K562 (cell line): Measurements from ENCODE around the gene OAT. TPM values are rescaled to one million over a fixed set of nuclear protein-coding genes. Genes with fewer than 3 reads are reported as not detected.

Source experiments
- ATAC-seq: fragments of 200-7000 bp; cut with Tn5 transposase; 3 replicates; pipeline ENCODE4 v1.9.1; 2020; ENCODE audit warnings: moderate library complexity
- BruUV-seq: library from RNA; stranded (reverse); fragments of 400-500 nt; replicated peaks from 2 replicates; lab custom pipeline; 2021; lab: Mats Ljungman, UMichigan
- CTCF ChIA-PET: fragments of 300-600 bp; formaldehyde crosslinking; extraction: SDS; loops from one replicate; lab custom pipeline; 2021; ENCODE audit warnings: low intra/inter-chr PET ratio; lab: Yijun Ruan, JAX
- POLR2A ChIA-PET: fragments of 300-600, 350-650 bp; sonication (Branson Sonifier 250); formaldehyde crosslinking; extraction: SDS; loops from one replicate; lab custom pipeline; 2021; ENCODE audit warnings: antibody characterized with exemption, inconsistent platforms; lab: Yijun Ruan, JAX
- DNase-seq, 4 experiments: peaks; one replicate each; pipeline versions ENCODE4 v3.0.0 to v3.0.0-alpha.2; 2011 to 2018; ENCODE audit warnings: low spot score in 3 of 4, mixed read lengths in 3 of 4; ENCODE audit errors: extremely low read depth in 1 of 4
- FAIRE-seq: peaks from 2 replicates; lab custom pipeline; 2011; peaks lifted over from hg19 to GRCh38; lab: Jason Lieb, UNC
- H2AFZ ChIP-seq: 2 replicates; pipeline ENCODE4 v1.6.0; 2011; ENCODE audit warnings: low read depth, low read length, control low read depth, inconsistent platforms
- H3K27ac ChIP-seq: fragments of 200-600 bp; 3 replicates; pipeline ENCODE4 v1.8.0; 2011; ENCODE audit warnings: low read depth, mild to moderate bottlenecking, control low read depth, inconsistent platforms, low read length, moderate library complexity, mixed read lengths; ENCODE audit errors: extremely low read depth
- H3K27me3 ChIP-seq, 2 experiments: fragments of 300-600 bp in 1 of 2; 2 replicates in 1 of 2; 3 replicates in 1 of 2; pipeline versions ENCODE4 v1.6.0 to v1.8.0; 2011; ENCODE audit warnings: inconsistent platforms in 2 of 2, low read length in 2 of 2, mild to moderate bottlenecking in 1 of 2, mixed read lengths in 1 of 2, moderate library complexity in 1 of 2; ENCODE audit not compliant: control insufficient read depth in 2 of 2, insufficient read depth in 2 of 2
- H3K36me3 ChIP-seq: fragments of 300-600 bp; 3 replicates; pipeline ENCODE4 v1.8.0; 2011; ENCODE audit warnings: mild to moderate bottlenecking, low read length, inconsistent platforms; ENCODE audit not compliant: control insufficient read depth, insufficient read depth
- H3K4me1 ChIP-seq, 2 experiments: fragments of 200-600 bp in 1 of 2; replicated peaks in 1 of 2; 2 replicates in 1 of 2; 3 replicates in 1 of 2; pipeline versions ENCODE4 v1.5.1 to v1.8.0; 2011; ENCODE audit warnings: inconsistent platforms in 2 of 2, low read length in 2 of 2, mild to moderate bottlenecking in 1 of 2, mixed read lengths in 1 of 2, moderate library complexity in 1 of 2; ENCODE audit not compliant: control insufficient read depth in 2 of 2, insufficient read depth in 2 of 2
- H3K4me2 ChIP-seq: 2 replicates; pipeline ENCODE4 v1.6.1; 2011; ENCODE audit warnings: low read length, control low read depth, inconsistent platforms, mixed read lengths; ENCODE audit not compliant: insufficient read depth
- H3K4me3 ChIP-seq: fragments of 200-600 bp; sonication (generic), shearing (Covaris generic); 2 replicates; pipeline ENCODE4 v1.5.1; 2016; ENCODE audit warnings: control low read depth, inconsistent platforms
- H3K79me2 ChIP-seq: fragments of 200-600 bp; 3 replicates; pipeline ENCODE4 v1.8.0; 2011; ENCODE audit warnings: low read length, inconsistent platforms; ENCODE audit not compliant: control insufficient read depth, insufficient read depth
- H3K9ac ChIP-seq, 2 experiments: 2 replicates each; pipeline versions ENCODE4 v1.6.0 to v1.6.1; 2011; ENCODE audit warnings: low read depth in 2 of 2, low read length in 2 of 2, control low read depth in 1 of 2, inconsistent platforms in 1 of 2, mild to moderate bottlenecking in 1 of 2, mixed read lengths in 1 of 2; ENCODE audit not compliant: insufficient read depth in 1 of 2
- H3K9me1 ChIP-seq: one replicate; pipeline ENCODE4 v1.6.0; 2011; ENCODE audit warnings: inconsistent platforms, mild to moderate bottlenecking, low read length, moderate library complexity; ENCODE audit not compliant: control insufficient read depth, insufficient read depth
- H3K9me3 ChIP-seq: replicated peaks from 2 replicates; pipeline ENCODE4 v1.5.1; 2011; ENCODE audit warnings: low read depth, low read length, inconsistent platforms; ENCODE audit not compliant: control insufficient read depth, insufficient read depth
- H4K20me1 ChIP-seq: replicated peaks from 2 replicates; pipeline ENCODE4 v1.6.1; 2011; ENCODE audit warnings: low read length, inconsistent platforms, mixed read lengths; ENCODE audit not compliant: control insufficient read depth, insufficient read depth
- BACH1 ChIP-seq: fragments of 200-800 bp; sonication (Bioruptor generic); IDR thresholded peaks from 2 replicates; pipeline ENCODE4 v1.6.1; 2016; ENCODE audit warnings: missing genetic modification characterization, missing compliant biosample characterization
- CHD1 ChIP-seq: fragments of 200-600 bp; sonication (generic); IDR thresholded peaks from one replicate; pipeline ENCODE4 v1.6.1; 2012; ENCODE audit warnings: mild to moderate bottlenecking, moderate library complexity, low read length, inconsistent platforms
- DPF2 ChIP-seq: fragments of 450-650 bp; IDR thresholded peaks from 2 replicates; pipeline ENCODE4 v1.6.1; 2016
- FOXK2 ChIP-seq, 2 experiments: fragments of 450-650 bp; IDR thresholded peaks in 1 of 2; conservative IDR thresholded peaks in 1 of 2; 2 replicates each; pipeline ENCODE4 v1.6.1; 2016; ENCODE audit warnings: low read depth in 2 of 2, mild to moderate bottlenecking in 1 of 2
- GATAD2B ChIP-seq: fragments of 450-650 bp; IDR thresholded peaks from 2 replicates; pipeline ENCODE4 v1.6.1; 2017; ENCODE audit warnings: mild to moderate bottlenecking, borderline replicate concordance
- HDAC6 ChIP-seq: IDR thresholded peaks from 2 replicates; pipeline ENCODE4 v1.6.1; 2012; ENCODE audit warnings: low read depth, mild to moderate bottlenecking, control low read depth, inconsistent platforms, low read length, moderate library complexity
- HDAC8 ChIP-seq: fragments of 450-650 bp; IDR thresholded peaks from 2 replicates; pipeline ENCODE4 v1.6.1; 2016; ENCODE audit warnings: mild to moderate bottlenecking, missing genetic modification characterization, moderate library complexity, missing compliant biosample characterization
- HEY1 ChIP-seq: fragments of 250-450 bp; sonication (Bioruptor Pico); IDR thresholded peaks from 2 replicates; pipeline ENCODE4 v1.5.0; 2020; ENCODE audit warnings: mild to moderate bottlenecking, moderate library complexity, borderline replicate concordance
- HNRNPUL1 ChIP-seq: fragments of 200-400 bp; formaldehyde crosslinking; IDR thresholded peaks from 2 replicates; pipeline ENCODE4 v1.6.1; 2017; ENCODE audit warnings: low read length
- L3MBTL2 ChIP-seq: fragments of 450-650 bp; IDR thresholded peaks from 2 replicates; pipeline ENCODE4 v1.6.1; 2016; ENCODE audit warnings: mild to moderate bottlenecking, moderate library complexity
- MCM3 ChIP-seq: fragments of 450-650 bp; IDR thresholded peaks from 2 replicates; pipeline ENCODE4 v1.6.1; 2016
- SMARCB1 ChIP-seq: IDR thresholded peaks from 2 replicates; pipeline ENCODE4 v1.6.1; 2011; ENCODE audit warnings: improper control_type of control experiment, low read depth; ENCODE audit not compliant: insufficient read length
- ZC3H8 ChIP-seq: fragments of 450-650 bp; IDR thresholded peaks from 2 replicates; pipeline ENCODE4 v1.6.1; 2017
- WGBS: fragments of 100-300 bp; shearing (Covaris generic); methylation state at CpG from one replicate; pipeline ENCODE4 v1.1.6; 2016; ENCODE audit warnings: low coverage, mixed read lengths; ENCODE audit not compliant: insufficient coverage; ENCODE audit errors: missing lambda C conversion rate; 5-methylcytosine and 5-hydroxymethylcytosine counted together
- in situ Hi-C: fragments of 300-500 bp; cut with MboI; formaldehyde crosslinking; loops from 4 replicates; pipeline ENCODE4 v1.15.0; 2018; ENCODE audit warnings: inconsistent platforms, mixed read lengths
- intact Hi-C: fragments of 100-400 bp; cut with micrococcal nuclease; formaldehyde crosslinking; loops from 2 replicates; pipeline ENCODE4 v1.14.2; 2022
- polyA plus RNA-seq, 8 experiments: library from polyadenylated mRNA; depleted of rRNA in 4 of 8; stranded (reverse) in 5 of 8; unstranded in 3 of 8; fragments of >200 nt; fragmentation: Nextera tagmentation in 2 of 8; fragmentation: Illumina TruSeq in 1 of 8; extraction: Ambion mirVana in 2 of 8; extraction: Trizol in 1 of 8; gene quantifications; 2 replicates each; pipeline versions ENCODE4 v1.2.1 to v1.2.3, GENCODE V29; 2011 to 2014; ENCODE audit warnings: inconsistent platforms in 1 of 8, missing spikeins in 1 of 8
- total RNA-seq, 7 experiments: library from RNA; depleted of rRNA in 6 of 7; stranded (reverse); fragments of >200 nt in 6 of 7; fragmentation: Illumina TruSeq in 2 of 7; extraction: Trizol in 2 of 7; gene quantifications; 2 replicates each; pipeline versions ENCODE4 v1.2.1 to v1.2.3, GENCODE V29; 2011 to 2021; ENCODE audit warnings: low replicate concordance in 1 of 7

Gene OAT
- total and polyA plus RNA-seq, 9 of the 15 experiments (the other 6 are each of a cell fraction or from before 2014, with no cell fraction given), result 100 to 312 (median 163) TPM

DNA sequence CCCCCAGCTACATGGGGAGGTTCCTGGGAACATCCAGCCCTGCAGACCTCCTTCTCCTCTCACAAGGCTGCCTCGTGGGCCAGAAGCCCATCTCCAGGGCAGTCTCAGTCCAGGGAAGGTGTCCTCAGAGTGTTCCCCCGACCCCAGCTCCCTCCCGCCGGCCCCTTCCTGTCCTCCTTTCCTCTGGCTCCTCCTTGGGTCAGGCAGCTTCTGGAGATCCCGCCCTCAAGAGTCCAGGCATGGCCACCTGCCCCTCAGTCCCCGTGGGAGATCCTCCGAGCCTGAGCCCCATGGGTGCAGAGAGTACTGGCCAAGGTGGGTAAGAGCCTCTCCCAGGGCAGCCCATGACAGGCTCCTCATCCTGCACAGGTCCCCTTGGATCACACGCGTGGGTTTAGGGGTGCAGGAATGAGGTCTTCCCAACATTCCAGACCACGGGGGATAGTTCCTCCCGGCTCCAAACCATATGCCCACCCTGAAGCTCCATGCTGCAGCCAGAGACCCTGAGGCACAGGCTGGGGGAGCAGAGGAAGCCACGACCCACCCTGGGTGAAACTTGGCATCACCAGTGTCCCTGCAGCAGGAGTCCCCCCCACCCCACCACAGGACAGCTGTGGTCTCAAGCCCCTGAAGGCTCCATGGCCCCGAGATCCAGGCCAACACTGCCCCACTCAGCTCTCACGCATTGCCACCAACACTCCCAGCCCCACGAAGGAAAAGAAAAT is 65.5 kb downstream of the OAT start:
- BruUV-seq, result no TSS peak
- FAIRE-seq, result no peak
- TF ChIP-seq ZC3H8, result no peak
- TF ChIP-seq DPF2, result no peak
- TF ChIP-seq HDAC8, result no peak
- no peak for TF ChIP-seq FOXK2 (conservative IDR thresholded peaks at IDR 0.05 in 1 of 2, IDR thresholded peaks at IDR 0.05 in 1 of 2; ENCODE audit: low read depth in 2 of 2)
- TF ChIP-seq HEY1 (CRISPR knock-in tag), result no peak
- no peak for TF ChIP-seq L3MBTL2
- no peak for TF ChIP-seq HNRNPUL1
- no peak for TF ChIP-seq BACH1 (tag)
- no peak for TF ChIP-seq CHD1
- no peak for TF ChIP-seq HDAC6
- TF ChIP-seq SMARCB1, result no peak
- no peak for TF ChIP-seq GATAD2B
- no peak for TF ChIP-seq MCM3
- TF ChIP-seq, all 486 proteins: peak for 0
- no peaks in the 10 kb centered on the region for H3K36me3 ChIP-seq
- H3K27me3 ChIP-seq, result peaks cover 0 to 39% of the 10 kb centered on the region in 2 experiments; a peak in 2 of 5 replicates
- DNase-seq (no peak), ATAC-seq (no peak)
- H3K9ac ChIP-seq, result no peak overlapping the region; a peak in 1 of 4 replicates
- ChIA-PET POLR2A (no interaction called here), CTCF (no interaction called here)
- H3K4me1 ChIP-seq, result peaks cover 0 to 8% of the 10 kb centered on the region in 2 experiments; a peak in 3 of 5 replicates
- H3K9me3 ChIP-seq, result no peaks in the 10 kb centered on the region
- H3K9me1 ChIP-seq, result no peaks in the 10 kb centered on the region
- no peak overlapping the region for H3K27ac ChIP-seq
- no peak overlapping the region for H3K4me2 ChIP-seq
- 6% methylated on average over 6 of the region's 15 CpGs for WGBS
- in situ Hi-C loops, result no loop called here
- H4K20me1 ChIP-seq, result no peaks in the 10 kb centered on the region
- H2AFZ ChIP-seq, result no peak overlapping the region
- intact Hi-C loops, result no loop called here
- no peak overlapping the region for H3K4me3 ChIP-seq
- no peaks in the 10 kb centered on the region for H3K79me2 ChIP-seq
